Uterus (tissue), 2 donors: ENCODE data around the gene RHEB.

Experiments
- CTCF ChIP-seq, 4 experiments: fragments of 200-600 bp in 2 of 4; fragments of 450-650 bp in 2 of 4; sonication (generic) in 2 of 4; IDR thresholded peaks; one replicate each; pipeline ENCODE4 v1.5.1; 2016 to 2019; ENCODE audit warnings: antibody characterized with exemption in 4 of 4, mild to moderate bottlenecking in 2 of 4, moderate library complexity in 1 of 4
- POLR2A ChIP-seq, 2 donors: fragments of 450-650 bp; IDR thresholded peaks; one replicate each; pipeline ENCODE4 v1.6.1; 2016; ENCODE audit warnings: antibody characterized with exemption in 2 of 2, mild to moderate bottlenecking in 1 of 2, moderate library complexity in 1 of 2

- TF ChIP-seq CTCF (IDR thresholded peaks at IDR 0.05) (no peak), POLR2A (IDR thresholded peaks at IDR 0.05) (no peak)
These were observed 69.7 kb downstream of the RHEB start for GRCh38 chr7:151449990-151450389.
